ENCODE measurements around the gene TSPAN3.

DNA sequence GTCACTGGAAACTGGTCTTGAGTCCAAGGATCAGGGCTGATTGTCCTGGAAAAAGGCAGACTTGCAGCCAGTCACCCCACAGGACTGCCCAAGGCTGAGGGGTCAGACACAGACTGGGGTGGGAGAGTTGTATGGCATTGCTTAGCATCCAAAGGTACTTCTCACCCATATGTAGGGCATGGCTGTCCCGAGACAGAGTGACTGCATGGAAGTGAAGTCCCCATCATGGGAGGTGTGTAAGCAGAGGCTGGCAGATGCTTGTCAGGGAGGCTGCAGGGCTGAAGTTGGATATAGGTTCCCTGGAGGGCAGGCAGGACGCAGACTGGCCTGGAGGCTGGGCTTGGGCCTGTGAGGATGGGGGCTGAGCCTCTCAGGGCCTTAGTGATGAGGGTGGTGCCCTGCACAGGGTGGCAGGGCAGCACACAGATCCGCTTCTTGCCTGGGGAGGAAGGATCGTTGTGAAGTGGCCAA lies 44.9 kb downstream of the TSPAN3 start:
- TF ChIP-seq, protein P1, sequence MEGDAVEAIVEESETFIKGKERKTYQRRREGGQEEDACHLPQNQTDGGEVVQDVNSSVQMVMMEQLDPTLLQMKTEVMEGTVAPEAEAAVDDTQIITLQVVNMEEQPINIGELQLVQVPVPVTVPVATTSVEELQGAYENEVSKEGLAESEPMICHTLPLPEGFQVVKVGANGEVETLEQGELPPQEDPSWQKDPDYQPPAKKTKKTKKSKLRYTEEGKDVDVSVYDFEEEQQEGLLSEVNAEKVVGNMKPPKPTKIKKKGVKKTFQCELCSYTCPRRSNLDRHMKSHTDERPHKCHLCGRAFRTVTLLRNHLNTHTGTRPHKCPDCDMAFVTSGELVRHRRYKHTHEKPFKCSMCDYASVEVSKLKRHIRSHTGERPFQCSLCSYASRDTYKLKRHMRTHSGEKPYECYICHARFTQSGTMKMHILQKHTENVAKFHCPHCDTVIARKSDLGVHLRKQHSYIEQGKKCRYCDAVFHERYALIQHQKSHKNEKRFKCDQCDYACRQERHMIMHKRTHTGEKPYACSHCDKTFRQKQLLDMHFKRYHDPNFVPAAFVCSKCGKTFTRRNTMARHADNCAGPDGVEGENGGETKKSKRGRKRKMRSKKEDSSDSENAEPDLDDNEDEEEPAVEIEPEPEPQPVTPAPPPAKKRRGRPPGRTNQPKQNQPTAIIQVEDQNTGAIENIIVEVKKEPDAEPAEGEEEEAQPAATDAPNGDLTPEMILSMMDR (IDR thresholded peaks at IDR 0.05), result no peak
- no peak for TF ChIP-seq TCF7 (CRISPR knock-in tag; IDR thresholded peaks at IDR 0.05; ENCODE audit: low read depth)
- TF ChIP-seq, protein P2, sequence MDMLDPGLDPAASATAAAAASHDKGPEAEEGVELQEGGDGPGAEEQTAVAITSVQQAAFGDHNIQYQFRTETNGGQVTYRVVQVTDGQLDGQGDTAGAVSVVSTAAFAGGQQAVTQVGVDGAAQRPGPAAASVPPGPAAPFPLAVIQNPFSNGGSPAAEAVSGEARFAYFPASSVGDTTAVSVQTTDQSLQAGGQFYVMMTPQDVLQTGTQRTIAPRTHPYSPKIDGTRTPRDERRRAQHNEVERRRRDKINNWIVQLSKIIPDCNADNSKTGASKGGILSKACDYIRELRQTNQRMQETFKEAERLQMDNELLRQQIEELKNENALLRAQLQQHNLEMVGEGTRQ (CRISPR knock-in tag; IDR thresholded peaks at IDR 0.05), result no peak
- TF ChIP-seq, protein P3, sequence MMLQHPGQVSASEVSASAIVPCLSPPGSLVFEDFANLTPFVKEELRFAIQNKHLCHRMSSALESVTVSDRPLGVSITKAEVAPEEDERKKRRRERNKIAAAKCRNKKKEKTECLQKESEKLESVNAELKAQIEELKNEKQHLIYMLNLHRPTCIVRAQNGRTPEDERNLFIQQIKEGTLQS (CRISPR knock-in tag; conservative IDR thresholded peaks at IDR 0.05), result no peak
- TF ChIP-seq NR1H2 (CRISPR knock-in tag; IDR thresholded peaks at IDR 0.05), result no peak
- no peak for TF ChIP-seq FOXJ3 (CRISPR knock-in tag; IDR thresholded peaks at IDR 0.05; ENCODE audit: borderline replicate concordance)
- TF ChIP-seq MXD4 (CRISPR knock-in tag; IDR thresholded peaks at IDR 0.05; ENCODE audit: borderline replicate concordance), result no peak
- TF ChIP-seq, protein P4, sequence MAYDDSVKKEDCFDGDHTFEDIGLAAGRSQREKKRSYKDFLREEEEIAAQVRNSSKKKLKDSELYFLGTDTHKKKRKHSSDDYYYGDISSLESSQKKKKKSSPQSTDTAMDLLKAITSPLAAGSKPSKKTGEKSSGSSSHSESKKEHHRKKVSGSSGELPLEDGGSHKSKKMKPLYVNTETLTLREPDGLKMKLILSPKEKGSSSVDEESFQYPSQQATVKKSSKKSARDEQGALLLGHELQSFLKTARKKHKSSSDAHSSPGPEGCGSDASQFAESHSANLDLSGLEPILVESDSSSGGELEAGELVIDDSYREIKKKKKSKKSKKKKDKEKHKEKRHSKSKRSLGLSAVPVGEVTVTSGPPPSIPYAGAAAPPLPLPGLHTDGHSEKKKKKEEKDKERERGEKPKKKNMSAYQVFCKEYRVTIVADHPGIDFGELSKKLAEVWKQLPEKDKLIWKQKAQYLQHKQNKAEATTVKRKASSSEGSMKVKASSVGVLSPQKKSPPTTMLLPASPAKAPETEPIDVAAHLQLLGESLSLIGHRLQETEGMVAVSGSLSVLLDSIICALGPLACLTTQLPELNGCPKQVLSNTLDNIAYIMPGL (CRISPR knock-in tag; IDR thresholded peaks at IDR 0.05), result no peak
- TF ChIP-seq, protein P5, sequence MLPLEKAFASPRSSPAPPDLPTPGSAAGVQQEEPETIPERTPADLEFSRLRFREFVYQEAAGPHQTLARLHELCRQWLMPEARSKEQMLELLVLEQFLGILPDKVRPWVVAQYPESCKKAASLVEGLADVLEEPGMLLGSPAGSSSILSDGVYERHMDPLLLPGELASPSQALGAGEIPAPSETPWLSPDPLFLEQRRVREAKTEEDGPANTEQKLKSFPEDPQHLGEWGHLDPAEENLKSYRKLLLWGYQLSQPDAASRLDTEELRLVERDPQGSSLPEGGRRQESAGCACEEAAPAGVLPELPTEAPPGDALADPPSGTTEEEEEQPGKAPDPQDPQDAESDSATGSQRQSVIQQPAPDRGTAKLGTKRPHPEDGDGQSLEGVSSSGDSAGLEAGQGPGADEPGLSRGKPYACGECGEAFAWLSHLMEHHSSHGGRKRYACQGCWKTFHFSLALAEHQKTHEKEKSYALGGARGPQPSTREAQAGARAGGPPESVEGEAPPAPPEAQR (CRISPR knock-in tag; IDR thresholded peaks at IDR 0.05), result no peak
- TF ChIP-seq CBFB (CRISPR knock-in tag; IDR thresholded peaks at IDR 0.05; ENCODE audit: low read depth), result no peak
- TF ChIP-seq, protein P6, sequence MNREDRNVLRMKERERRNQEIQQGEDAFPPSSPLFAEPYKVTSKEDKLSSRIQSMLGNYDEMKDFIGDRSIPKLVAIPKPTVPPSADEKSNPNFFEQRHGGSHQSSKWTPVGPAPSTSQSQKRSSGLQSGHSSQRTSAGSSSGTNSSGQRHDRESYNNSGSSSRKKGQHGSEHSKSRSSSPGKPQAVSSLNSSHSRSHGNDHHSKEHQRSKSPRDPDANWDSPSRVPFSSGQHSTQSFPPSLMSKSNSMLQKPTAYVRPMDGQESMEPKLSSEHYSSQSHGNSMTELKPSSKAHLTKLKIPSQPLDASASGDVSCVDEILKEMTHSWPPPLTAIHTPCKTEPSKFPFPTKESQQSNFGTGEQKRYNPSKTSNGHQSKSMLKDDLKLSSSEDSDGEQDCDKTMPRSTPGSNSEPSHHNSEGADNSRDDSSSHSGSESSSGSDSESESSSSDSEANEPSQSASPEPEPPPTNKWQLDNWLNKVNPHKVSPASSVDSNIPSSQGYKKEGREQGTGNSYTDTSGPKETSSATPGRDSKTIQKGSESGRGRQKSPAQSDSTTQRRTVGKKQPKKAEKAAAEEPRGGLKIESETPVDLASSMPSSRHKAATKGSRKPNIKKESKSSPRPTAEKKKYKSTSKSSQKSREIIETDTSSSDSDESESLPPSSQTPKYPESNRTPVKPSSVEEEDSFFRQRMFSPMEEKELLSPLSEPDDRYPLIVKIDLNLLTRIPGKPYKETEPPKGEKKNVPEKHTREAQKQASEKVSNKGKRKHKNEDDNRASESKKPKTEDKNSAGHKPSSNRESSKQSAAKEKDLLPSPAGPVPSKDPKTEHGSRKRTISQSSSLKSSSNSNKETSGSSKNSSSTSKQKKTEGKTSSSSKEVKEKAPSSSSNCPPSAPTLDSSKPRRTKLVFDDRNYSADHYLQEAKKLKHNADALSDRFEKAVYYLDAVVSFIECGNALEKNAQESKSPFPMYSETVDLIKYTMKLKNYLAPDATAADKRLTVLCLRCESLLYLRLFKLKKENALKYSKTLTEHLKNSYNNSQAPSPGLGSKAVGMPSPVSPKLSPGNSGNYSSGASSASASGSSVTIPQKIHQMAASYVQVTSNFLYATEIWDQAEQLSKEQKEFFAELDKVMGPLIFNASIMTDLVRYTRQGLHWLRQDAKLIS (CRISPR knock-in tag; IDR thresholded peaks at IDR 0.05; ENCODE audit: borderline replicate concordance), result no peak

Data from WTC11 (cell line).